A549 treated with ZK216348 at 1 μM for 4 hours (cell line): ENCODE data around the gene PSAP. TPM values are rescaled to one million over a fixed set of nuclear protein-coding genes. Genes with fewer than 3 reads are reported as not detected.

Source experiments
- total RNA-seq: library from RNA; stranded (reverse); fragments of 200-300 nt; extraction: Qiagen RNA extraction; gene quantifications from 5 replicates; pipeline ENCODE4 v1.2.3, GENCODE V29; 2022; ENCODE audit warnings: low read depth

The PSAP gene
- 628 to 949 TPM (median 867 TPM) in 5 replicates for total RNA-seq

DNA sequence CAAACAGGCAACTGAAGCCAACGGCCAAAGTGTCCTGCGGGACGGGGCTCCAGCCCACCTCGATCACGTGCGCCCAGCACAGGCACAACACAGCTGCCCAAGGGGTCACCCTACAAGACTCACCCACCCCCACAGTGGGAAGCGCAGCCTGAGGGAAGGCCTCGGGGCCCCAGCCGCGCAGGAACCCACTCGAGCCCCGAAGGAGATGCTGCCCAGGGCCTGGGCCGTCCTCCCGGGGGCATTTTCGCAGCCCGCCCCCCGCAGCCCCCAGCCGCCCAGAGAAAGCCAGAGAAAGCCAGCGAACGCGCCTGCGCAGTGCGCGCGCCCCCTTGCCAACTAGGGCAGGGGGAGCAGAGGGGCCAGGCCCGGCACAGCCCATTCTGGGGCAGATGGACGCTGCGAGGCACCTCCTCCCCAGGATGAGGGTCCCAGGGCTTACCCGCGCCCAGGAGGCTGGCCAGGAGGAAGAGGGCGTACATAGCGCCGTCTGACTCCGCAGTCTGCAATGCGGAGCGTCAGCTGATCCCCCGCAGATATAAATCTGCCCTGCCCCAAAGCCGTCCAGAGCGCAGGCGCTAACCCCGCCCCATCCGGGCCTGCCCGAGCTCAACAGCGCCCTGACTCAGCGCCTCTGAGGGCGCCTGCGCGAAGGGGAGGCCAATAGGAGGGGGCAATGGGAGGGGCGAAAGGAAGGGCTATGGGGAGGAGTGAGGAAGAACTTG is at the start of gene PSAP:
Gene PSAP (minus strand): TSS at position 509 of the 722 bp plus-strand sequence. CDS start 30 bp downstream, at position 479.

DNA sequence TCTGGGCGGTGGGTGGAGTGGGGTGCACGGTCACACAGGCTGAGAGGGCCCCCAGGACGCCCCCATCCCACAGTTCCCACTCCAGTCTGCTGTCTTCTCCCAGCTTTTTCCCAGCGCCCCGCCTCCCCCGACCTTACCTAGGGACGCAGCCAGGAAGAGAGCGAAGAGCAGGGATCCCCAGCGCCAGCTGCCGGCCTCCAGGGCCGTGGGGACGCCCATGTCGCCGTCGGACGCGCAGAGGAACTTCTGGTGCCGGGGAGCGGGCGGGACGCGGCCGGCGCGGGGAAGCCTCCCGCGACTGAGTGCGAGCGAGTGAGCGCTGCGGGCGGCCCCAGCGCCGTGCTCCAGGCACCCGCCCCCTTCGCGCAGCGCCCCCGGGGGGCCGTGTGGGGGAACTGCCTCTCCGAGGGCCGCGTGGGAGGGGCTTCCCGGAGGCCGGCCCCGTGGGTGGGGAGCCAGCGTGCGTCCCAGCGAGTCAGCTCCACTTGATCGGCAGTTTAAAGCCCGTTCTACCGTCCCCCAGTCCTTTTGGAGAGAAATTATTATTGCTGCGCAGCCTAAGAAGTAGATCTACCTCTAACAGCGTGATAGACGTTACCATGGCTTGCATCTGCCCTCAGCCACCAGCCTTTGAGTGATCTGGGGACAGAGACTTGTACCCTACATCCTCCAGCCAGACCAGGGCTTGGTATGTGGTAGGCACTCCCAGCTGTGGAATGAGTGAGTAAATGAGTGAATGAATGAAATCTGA is 77.7 kb downstream of the PSAP start, which contains the start of gene VSIR:
Gene VSIR (minus strand): TSS at position 300 of the 751 bp plus-strand sequence. CDS start 81 bp downstream, at position 219.

Other genes starting within 250 kb of the PSAP start
- gene C10orf105, start 131.5 kb downstream of the PSAP start, total RNA-seq, result not detected in 5 replicates
- 19.2 to 36.7 TPM (median 33.4 TPM) in 5 replicates for gene VSIR, start 77.7 kb downstream of the PSAP start, total RNA-seq
- gene CHST3, start 113.1 kb upstream of the PSAP start, total RNA-seq, result 31.8 to 48.4 TPM (median 41.8 TPM) in 5 replicates
- gene SPOCK2, start 237.3 kb upstream of the PSAP start, total RNA-seq, result 0.29 to 0.82 TPM (median 0.45 TPM) in 5 replicates